Measurements from ENCODE around the gene CRB1. TPM values are rescaled to one million over a fixed set of nuclear protein-coding genes. Genes with fewer than 3 reads are reported as not detected.

Gene CRB1
- total RNA-seq, 4 donors from 2014 or later, result 0.05 to 0.26 TPM; not detected in 2

- TF ChIP-seq, protein P1, sequence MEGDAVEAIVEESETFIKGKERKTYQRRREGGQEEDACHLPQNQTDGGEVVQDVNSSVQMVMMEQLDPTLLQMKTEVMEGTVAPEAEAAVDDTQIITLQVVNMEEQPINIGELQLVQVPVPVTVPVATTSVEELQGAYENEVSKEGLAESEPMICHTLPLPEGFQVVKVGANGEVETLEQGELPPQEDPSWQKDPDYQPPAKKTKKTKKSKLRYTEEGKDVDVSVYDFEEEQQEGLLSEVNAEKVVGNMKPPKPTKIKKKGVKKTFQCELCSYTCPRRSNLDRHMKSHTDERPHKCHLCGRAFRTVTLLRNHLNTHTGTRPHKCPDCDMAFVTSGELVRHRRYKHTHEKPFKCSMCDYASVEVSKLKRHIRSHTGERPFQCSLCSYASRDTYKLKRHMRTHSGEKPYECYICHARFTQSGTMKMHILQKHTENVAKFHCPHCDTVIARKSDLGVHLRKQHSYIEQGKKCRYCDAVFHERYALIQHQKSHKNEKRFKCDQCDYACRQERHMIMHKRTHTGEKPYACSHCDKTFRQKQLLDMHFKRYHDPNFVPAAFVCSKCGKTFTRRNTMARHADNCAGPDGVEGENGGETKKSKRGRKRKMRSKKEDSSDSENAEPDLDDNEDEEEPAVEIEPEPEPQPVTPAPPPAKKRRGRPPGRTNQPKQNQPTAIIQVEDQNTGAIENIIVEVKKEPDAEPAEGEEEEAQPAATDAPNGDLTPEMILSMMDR (IDR thresholded peaks at IDR 0.05), result no peak
- no peak for TF ChIP-seq POLR2A (IDR thresholded peaks at IDR 0.05)
- DNase-seq (ENCODE audit: low spot score in 2 of 2), result no peak
- intact Hi-C loops (cut with DNase I; ENCODE audit: low total_unique reads), result no loop called here
- H3K4me3 ChIP-seq (ENCODE audit: low read depth, poor library complexity, severe bottlenecking), result no peak overlapping the region
- WGBS, 2 donors, result 69 to 78% methylated on average over 4 of the region's 4 CpGs
Measured at GRCh38 chr1:197311081-197311480, 43.0 kb downstream of the CRB1 start.

- WGBS, 2 donors, result 78 to 84% methylated on average over 5 of the region's 5 CpGs
- DNase-seq (ENCODE audit: low spot score in 2 of 2), result no peak
- intact Hi-C loops (cut with DNase I; ENCODE audit: low total_unique reads), result no loop called here
- H3K4me3 ChIP-seq (ENCODE audit: low read depth, poor library complexity, severe bottlenecking), result no peak overlapping the region
- TF ChIP-seq, protein P1 (IDR thresholded peaks at IDR 0.05), result no peak
- no peak for TF ChIP-seq POLR2A (IDR thresholded peaks at IDR 0.05)
Measured at GRCh38 chr1:197312163-197312562, 44.1 kb downstream of the CRB1 start.

DNA sequence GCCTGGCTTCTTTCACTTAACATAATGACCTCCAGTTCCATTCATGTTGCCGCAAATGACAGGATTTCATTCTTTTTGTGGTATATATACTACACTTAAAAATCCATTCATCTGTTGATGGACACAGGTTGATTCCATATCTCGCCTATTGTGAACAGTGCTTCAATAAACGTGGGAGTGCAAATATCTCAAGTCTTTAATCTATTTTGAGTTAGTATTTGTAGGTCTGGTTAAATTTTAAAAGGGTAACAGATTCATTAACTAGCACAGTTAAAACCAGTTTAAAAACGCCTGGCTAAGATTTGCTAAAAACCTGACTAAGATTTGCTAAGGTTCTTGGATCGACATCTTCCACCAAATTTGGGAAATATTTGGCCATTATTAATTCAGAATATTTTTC, 45.7 kb downstream of the CRB1 start:
- no peak overlapping the region for H3K4me3 ChIP-seq (ENCODE audit: low read depth, poor library complexity, severe bottlenecking)
- no peak for DNase-seq (ENCODE audit: low spot score in 2 of 2)
- TF ChIP-seq, protein P1 (IDR thresholded peaks at IDR 0.05), result no peak
- TF ChIP-seq POLR2A (IDR thresholded peaks at IDR 0.05), result no peak
- WGBS, 2 donors, result 55 to 78% methylated on average over 5 of the region's 5 CpGs
- intact Hi-C loops (cut with DNase I; ENCODE audit: low total_unique reads), result no loop called here

DNA sequence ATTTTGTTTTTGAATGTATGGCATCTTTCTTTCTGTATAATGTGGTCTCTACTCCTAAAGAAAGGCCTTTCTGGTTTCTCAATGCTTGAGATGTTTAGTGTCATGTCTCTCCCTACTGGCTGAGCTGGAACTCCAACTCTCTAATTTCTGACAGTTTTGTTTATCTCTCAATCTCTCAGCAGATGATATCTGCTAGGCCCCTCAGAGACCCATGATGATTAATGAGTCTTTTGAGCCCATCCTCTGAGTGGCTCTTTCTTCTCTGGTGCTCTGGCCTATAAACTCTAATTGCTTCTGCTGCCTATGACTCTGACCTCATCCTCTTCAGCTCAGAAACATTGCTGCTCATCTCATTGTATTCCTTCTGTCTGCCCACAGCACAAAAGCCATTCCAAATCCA, 46.6 kb downstream of the CRB1 start:
- TF ChIP-seq POLR2A (IDR thresholded peaks at IDR 0.05), result no peak
- TF ChIP-seq, protein P1 (IDR thresholded peaks at IDR 0.05), result no peak
- no peak overlapping the region for H3K4me3 ChIP-seq (ENCODE audit: low read depth, poor library complexity, severe bottlenecking)
- intact Hi-C loops (cut with DNase I; ENCODE audit: low total_unique reads), result no loop called here
- DNase-seq (ENCODE audit: low spot score in 2 of 2), result no peak

GRCh38 chr1:197319631-197320030, 51.6 kb downstream of the CRB1 start:
- intact Hi-C loops (cut with DNase I; ENCODE audit: low total_unique reads), result no loop called here
- no peak for TF ChIP-seq POLR2A (IDR thresholded peaks at IDR 0.05)
- TF ChIP-seq, protein P1 (IDR thresholded peaks at IDR 0.05), result no peak

GRCh38 chr1:197320991-197321531, 53.0 kb downstream of the CRB1 start:
- intact Hi-C loops (cut with DNase I; ENCODE audit: low total_unique reads), result no loop called here
- no peak for DNase-seq (ENCODE audit: low spot score in 2 of 2)
- TF ChIP-seq, protein P1 (IDR thresholded peaks at IDR 0.05), result no peak
- no peak for TF ChIP-seq POLR2A (IDR thresholded peaks at IDR 0.05)
- WGBS, 2 donors, result 25 to 40% methylated on average over 2 of the region's 2 CpGs
- H3K4me3 ChIP-seq (ENCODE audit: low read depth, poor library complexity, severe bottlenecking), result no peak overlapping the region

More at GRCh38 chr1:197319631-197320030, 51.6 kb downstream of the CRB1 start:
- 71 to 74% methylated on average over 2 of the region's 2 CpGs for WGBS, 2 donors
- no peak overlapping the region for H3K4me3 ChIP-seq (ENCODE audit: low read depth, poor library complexity, severe bottlenecking)
- no peak for DNase-seq (ENCODE audit: low spot score in 2 of 2)
